Nephron (organoid): ENCODE measurements around the gene AOX1.
A peak's percentile ranks its signal among the peaks of the same experiment; 100 is the strongest.
"Not testable (repeated sequence)": the region's sequence is repeated elsewhere in the genome, so short reads cannot be mapped to it uniquely, and the experiment has no call there.

ENCODE experiments used
- H3K27ac Mint-ChIP-seq, 3 experiments: 2 replicates each; pipeline ENCODE4 v1.8.0; 2020; ENCODE audit warnings: mixed read lengths in 3 of 3, mild to moderate bottlenecking in 2 of 3, moderate library complexity in 1 of 3
- H3K27me3 Mint-ChIP-seq: 2 replicates; pipeline ENCODE4 v1.8.0; 2021; ENCODE audit warnings: low read depth, mild to moderate bottlenecking, moderate library complexity, mixed read lengths
- H3K36me3 Mint-ChIP-seq: 2 replicates; pipeline ENCODE4 v1.8.0; 2020; ENCODE audit warnings: low read depth, mixed read lengths
- H3K4me1 Mint-ChIP-seq: 2 replicates; pipeline ENCODE4 v1.8.0; 2020; ENCODE audit warnings: mixed read lengths
- H3K4me3 Mint-ChIP-seq, 3 experiments: 2 replicates each; pipeline ENCODE4 v1.8.0; 2020; ENCODE audit warnings: mild to moderate bottlenecking in 3 of 3, mixed read lengths in 3 of 3, moderate library complexity in 2 of 3
- H3K9me3 Mint-ChIP-seq: 2 replicates; pipeline ENCODE4 v1.8.0; 2020; ENCODE audit warnings: mixed read lengths
- CTCF ChIP-seq, 3 experiments: fragments of 200-600 bp; sonication (generic); IDR thresholded peaks; one replicate each; pipeline ENCODE4 v1.5.0; 2021; ENCODE audit warnings: antibody characterized with exemption in 3 of 3; ENCODE audit not compliant: unreplicated experiment in 3 of 3

AOX1 gene

GRCh38 chr2:200677171-200677570 lies 91.4 kb downstream of the AOX1 start:
- peaks cover 14% of the 10 kb centered on the region for H3K4me1 Mint-ChIP-seq
- no peaks in the 10 kb centered on the region for H3K36me3 Mint-ChIP-seq
- H3K27me3 Mint-ChIP-seq: peaks cover 3% of the 10 kb centered on the region
- H3K4me3 Mint-ChIP-seq: no peak overlapping the region
- H3K9me3 Mint-ChIP-seq: no peaks in the 10 kb centered on the region
- H3K27ac Mint-ChIP-seq: no peak overlapping the region
- no peak for TF ChIP-seq CTCF (IDR thresholded peaks at IDR 0.05; ENCODE audit: unreplicated experiment in 3 of 3)

GRCh38 chr2:200677721-200678532 lies 92.1 kb downstream of the AOX1 start:
- H3K36me3 Mint-ChIP-seq: no peaks in the 10 kb centered on the region
- H3K27me3 Mint-ChIP-seq: no peaks in the 10 kb centered on the region
- no peak overlapping the region for H3K4me3 Mint-ChIP-seq
- H3K27ac Mint-ChIP-seq: peak overlapping the region in 2 of 3 experiments; percentile 56 to 74
- H3K4me1 Mint-ChIP-seq: peaks cover 14% of the 10 kb centered on the region
- H3K9me3 Mint-ChIP-seq: no peaks in the 10 kb centered on the region
- peak in 1 of 3 experiments; percentile 6 for TF ChIP-seq CTCF (IDR thresholded peaks at IDR 0.05; ENCODE audit: unreplicated experiment in 3 of 3)

GRCh38 chr2:200679127-200679526 lies 93.3 kb downstream of the AOX1 start:
- H3K27ac Mint-ChIP-seq: no peak overlapping the region
- H3K4me3 Mint-ChIP-seq: no peak overlapping the region
- H3K36me3 Mint-ChIP-seq: no peaks in the 10 kb centered on the region
- no peak for TF ChIP-seq CTCF (IDR thresholded peaks at IDR 0.05; ENCODE audit: unreplicated experiment in 3 of 3)
- H3K9me3 Mint-ChIP-seq: no peaks in the 10 kb centered on the region
- no peaks in the 10 kb centered on the region for H3K27me3 Mint-ChIP-seq
- peaks cover 14% of the 10 kb centered on the region for H3K4me1 Mint-ChIP-seq

- Mint-ChIP-seq H3K27ac (no peak overlapping the region), H3K27me3 (no peaks in the 10 kb centered on the region)
Observed at GRCh38 chr2:200679535-200679934, 93.7 kb downstream of the AOX1 start.

GRCh38 chr2:200681697-200682096 lies 95.9 kb downstream of the AOX1 start:
- Mint-ChIP-seq H3K27me3 (peaks cover 4% of the 10 kb centered on the region), H3K4me1 (peaks cover 14% of the 10 kb centered on the region), H3K4me3 (no peak overlapping the region), H3K27ac (no peak overlapping the region), H3K36me3 (peaks cover 6% of the 10 kb centered on the region), H3K9me3 (peaks cover 7% of the 10 kb centered on the region)
- TF ChIP-seq CTCF (IDR thresholded peaks at IDR 0.05; ENCODE audit: unreplicated experiment in 3 of 3): no peak

More at GRCh38 chr2:200679535-200679934, 93.7 kb downstream of the AOX1 start:
- Mint-ChIP-seq H3K4me1 (peaks cover 14% of the 10 kb centered on the region), H3K4me3 (no peak overlapping the region), H3K9me3 (no peaks in the 10 kb centered on the region), H3K36me3 (no peaks in the 10 kb centered on the region)
- TF ChIP-seq CTCF (IDR thresholded peaks at IDR 0.05; ENCODE audit: unreplicated experiment in 3 of 3): no peak

GRCh38 chr2:200682407-200682806 lies 96.6 kb downstream of the AOX1 start:
- not testable (repeated sequence) for H3K36me3 Mint-ChIP-seq, H3K27ac Mint-ChIP-seq, H3K4me3 Mint-ChIP-seq, H3K9me3 Mint-ChIP-seq, H3K27me3 Mint-ChIP-seq
- peaks cover 13% of the 10 kb centered on the region for H3K4me1 Mint-ChIP-seq
